Activated CD4-positive, alpha-beta T cell treated with anti-CD3 and anti-CD28 coated beads, Interleukin-2, amount 50 U/mL, for 16 hours (primary cell): ENCODE results near the gene CREB3.
A peak's percentile ranks its signal among the peaks of the same experiment; 100 is the strongest.

Source experiments
- DNase-seq: peaks from one replicate; pipeline ENCODE4 v3.0.0-alpha.2; 2020

CREB3 gene

DNA sequence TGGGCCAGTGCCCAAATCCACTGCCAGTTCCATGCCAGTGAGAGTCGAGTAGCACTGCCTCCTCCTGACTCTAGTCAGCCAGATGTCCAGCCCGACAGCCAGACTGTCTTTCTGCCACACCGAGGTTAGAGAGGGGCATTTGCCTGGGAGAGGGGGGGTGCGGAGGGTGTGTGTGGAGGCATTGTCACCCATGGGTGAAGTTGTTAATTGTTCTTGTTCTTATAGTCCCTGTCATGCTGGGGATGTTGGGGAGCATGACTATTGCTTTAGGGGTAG is 17.7 kb downstream of the CREB3 start:
- no peak for DNase-seq

- DNase-seq = no peak
These were observed 21.0 kb downstream of the CREB3 start for GRCh38 chr9:35753466-35753865.

DNA sequence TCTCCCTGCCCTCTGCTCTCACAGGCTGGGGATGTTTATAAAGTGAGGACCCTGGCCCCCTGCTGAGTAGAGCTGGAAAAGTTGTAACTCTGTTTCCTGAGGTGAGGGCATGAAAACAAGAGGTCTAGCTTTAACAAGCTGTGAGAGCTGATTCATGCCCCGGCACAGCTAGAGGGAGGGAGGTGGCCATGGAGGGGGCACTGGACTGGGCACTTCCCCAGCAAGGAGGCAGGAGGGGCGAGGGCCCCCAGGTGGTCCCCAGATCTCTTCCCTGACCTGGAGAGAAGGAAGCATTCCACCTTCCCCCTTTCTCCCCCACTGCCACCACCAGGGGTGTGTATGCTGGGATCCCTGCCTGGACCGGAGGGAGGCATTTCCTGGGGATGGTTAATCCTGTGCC is 21.8 kb downstream of the CREB3 start, which contains the start of gene MSMP:
Gene MSMP (minus strand): TSS at position 13 of the 400 bp plus-strand sequence. CDS start 147 bp downstream, outside the sequence.
- DNase-seq = no peak

- DNase-seq = no peak
These were observed 22.6 kb downstream of the CREB3 start for GRCh38 chr9:35755071-35755470.

GRCh38 chr9:35756275-35757225 is 24.1 kb downstream of the CREB3 start:
- peak; percentile 82 for DNase-seq

DNA sequence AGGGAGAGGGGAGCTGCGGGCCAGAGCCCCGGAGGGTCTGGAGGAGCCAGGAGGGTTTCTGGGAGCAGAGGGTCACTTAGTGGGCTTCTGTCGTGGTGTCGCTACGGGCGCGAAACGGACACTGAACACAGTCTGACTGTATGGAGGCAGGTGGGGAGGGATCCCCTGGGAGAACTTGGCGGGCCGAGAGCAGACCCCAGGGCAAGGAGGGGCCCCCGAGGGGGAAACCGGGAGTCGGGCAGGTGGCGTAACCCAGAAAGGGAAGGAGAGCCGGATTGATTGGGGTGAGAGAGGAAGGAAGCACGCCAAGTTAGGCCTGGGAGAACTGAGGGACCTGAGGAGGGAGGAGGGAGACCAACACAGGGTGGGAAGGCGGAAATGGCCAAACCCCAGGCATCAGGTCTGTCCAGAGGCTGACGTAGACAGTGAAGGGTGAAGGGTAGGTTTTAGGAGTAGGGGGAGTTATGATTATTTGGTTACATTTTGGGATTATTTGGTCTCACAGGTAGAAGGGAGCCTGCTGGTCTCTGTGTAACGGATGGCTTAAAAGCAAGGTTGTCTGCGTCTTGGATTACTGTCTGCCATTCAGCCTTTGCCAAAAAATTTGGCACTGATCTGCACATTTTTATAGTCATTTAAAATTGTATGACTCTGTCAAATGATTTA is 24.9 kb downstream of the CREB3 start:
- DNase-seq = peak; percentile 47

DNA sequence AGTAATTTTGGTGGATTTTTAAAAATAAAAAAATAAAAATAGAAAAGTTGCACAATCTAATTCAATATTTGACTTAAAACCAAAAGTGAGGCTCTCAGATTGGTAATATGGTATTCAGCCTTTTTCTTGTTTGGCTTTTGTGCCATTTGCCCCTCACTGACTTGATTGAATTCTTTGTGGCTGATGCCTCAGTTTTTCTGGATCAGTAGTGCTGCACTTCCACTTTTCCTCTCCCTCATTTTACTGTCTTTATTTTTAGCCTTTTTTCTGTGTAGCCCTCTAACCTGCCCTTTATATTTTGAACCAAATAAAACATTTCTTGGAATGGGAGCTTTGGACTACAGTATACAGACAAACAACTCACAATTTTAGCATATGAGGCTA is 25.4 kb downstream of the CREB3 start:
- DNase-seq = no peak

DNA sequence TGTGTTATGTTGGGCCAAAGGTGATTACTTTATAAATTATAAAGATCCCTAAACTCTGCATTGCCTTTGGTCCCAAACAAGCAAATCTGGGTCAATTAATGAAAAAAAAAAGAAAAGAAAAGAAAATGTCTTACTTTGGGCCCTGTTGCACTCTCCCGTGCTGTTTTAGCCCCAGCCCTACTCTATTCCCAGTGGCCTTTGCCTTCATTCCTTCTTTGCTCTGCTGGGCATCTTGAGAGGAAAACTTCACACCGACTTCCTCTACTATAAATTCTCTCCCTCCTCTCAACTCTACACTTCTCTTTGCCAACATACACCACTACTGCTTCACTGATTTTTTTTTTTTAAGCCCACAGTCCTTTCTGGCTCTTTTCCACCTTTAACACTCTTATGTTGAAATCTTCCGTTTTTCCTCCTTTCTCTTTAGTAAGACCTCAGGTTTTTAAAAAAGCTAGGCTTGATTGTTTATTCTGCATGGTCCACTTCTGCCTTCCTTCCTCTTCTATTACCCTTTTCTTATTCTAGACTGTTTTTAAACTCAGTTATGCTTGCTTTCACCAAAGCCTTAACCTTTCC is 26.1 kb downstream of the CREB3 start:
- no peak for DNase-seq

DNA sequence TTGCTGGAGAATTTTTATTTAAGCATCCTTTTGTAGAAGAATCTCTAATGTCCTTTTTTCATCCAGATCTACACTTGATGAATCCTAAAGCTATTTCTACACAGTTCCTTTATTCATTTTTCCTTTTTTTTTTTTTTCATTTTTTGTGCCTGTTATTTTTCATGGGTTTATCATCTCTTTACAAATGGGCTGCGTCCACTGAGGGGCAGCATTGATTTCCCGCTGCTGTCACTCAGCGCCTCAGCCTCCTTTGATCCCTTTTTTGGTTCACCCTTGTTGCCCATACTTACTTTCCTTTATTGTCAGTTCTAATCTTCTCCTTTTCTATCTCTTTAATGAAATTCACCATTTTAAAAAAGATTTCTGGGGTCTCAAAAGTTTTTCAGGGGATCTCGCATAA is 27.3 kb downstream of the CREB3 start:
- DNase-seq = no peak

GRCh38 chr9:35760651-35761050 is 28.2 kb downstream of the CREB3 start:
- DNase-seq = no peak

DNA sequence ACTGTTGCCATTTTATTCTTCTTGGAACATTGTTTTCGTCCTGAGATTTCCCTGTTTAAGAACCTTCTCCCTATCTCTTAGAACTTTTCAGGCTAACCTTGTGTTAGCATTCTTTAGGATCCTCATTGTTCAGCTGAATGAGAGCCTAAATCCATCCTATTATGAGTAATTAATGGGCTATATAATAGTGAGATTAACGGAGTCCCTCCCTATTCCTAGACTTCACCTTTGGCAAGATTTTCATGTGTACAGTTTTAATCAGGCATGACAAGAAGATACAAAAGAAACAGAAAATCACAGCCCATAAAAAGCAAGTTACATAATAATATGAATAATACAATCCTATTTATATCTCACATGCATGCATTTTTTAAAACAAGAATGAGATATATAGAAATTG is 30.7 kb downstream of the CREB3 start:
- DNase-seq = no peak

DNA sequence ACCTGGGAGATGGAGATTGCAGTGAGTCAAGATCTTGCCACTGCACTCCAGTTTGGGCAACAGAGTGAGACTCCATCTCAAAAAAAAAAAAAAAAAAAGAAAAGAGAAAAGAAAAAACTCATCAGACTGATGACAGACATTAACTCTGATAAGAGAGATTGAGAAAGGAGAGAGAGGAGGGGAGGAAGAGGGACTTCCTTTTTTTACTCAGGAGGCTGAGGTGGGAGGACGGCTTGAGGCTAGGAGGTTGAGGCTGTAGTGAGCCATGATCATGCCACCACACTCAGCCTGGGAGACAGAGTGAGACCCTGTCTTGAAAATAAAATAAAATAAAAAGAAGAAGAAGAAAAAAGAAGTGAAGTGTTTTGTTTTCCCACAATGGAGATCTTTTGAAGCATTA is 31.3 kb downstream of the CREB3 start:
- DNase-seq = no peak

DNA sequence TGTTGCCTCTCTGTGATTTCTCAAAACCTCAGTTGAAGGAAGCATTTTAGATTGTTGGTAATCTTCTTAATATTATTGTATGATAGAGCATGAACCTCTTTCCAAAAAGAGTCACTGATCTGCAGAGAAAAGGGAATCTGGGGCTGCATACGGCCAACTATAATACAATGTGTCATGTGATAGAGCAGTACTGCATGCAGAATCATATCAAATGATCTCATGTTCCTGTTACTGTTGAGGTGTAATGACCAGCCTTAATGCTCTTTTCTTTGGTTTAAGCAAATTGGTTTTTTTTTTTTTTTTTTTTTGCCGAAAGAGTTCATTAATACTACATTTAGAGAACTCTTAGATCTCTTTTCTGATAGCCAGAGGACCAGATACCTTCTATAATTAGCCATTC is 34.5 kb downstream of the CREB3 start:
- no peak for DNase-seq

- no peak for DNase-seq
These were observed 35.0 kb downstream of the CREB3 start for GRCh38 chr9:35767458-35767857.

DNA sequence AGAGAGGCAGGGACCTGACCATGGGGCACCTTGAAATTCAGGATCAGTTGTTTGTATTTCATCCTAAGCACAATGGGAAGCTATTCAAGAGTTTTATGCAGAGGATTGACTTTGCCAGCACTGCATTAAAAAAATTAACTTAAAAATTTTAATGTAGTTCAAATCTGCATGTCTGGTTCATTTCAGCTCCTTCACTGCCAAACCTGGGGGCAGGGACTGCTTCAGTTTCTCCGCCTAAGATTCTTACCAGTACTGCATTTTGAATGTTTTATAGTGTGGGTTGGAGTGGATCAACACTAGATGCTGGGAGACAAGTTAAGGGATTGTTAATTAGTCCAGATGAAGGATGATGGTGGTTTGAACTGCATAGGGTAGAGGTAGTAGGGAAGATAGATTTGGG is 37.3 kb downstream of the CREB3 start:
- DNase-seq = no peak

GRCh38 chr9:35771075-35771433 is 38.6 kb downstream of the CREB3 start:
- DNase-seq = no peak

DNA sequence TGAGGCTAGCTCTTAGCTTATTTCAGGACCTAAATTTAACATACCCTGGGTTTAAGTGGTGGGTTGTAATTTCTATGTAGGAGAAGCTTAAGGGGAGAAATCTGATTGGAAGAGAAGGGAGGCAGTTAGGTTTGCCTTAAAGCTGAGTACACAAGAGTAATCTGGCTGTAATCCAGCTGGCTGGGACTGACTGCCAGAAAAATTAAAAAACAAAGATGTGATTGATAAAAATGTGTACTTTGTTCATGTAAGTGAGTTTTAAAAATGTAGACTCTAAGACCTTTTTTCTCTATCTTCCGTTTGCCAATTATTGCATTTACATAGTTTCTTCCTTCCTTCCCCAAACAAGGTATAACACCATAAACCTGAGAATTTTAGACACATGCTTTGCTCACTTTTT is 39.1 kb downstream of the CREB3 start:
- no peak for DNase-seq

DNA sequence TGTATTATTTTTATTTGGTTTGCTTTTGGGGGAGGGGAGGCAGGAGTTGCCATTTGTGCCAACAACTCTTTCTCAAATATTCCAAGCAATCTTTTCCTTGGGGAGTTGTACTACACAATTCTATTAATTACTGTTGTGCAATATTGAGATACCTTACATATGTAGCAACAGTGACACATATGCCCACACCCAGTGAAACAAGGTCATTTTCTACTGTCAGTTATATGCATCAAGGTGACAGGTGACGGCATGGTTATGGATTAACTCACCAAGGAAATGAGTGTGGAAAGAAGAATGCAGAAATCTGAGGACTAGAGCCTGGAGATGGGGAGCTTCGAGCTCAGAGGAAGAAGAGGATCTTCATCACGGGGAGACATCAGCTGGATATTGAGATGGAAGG is 39.5 kb downstream of the CREB3 start:
- DNase-seq = no peak

- DNase-seq = no peak
These were observed 42.6 kb downstream of the CREB3 start for GRCh38 chr9:35774907-35775635.

DNA sequence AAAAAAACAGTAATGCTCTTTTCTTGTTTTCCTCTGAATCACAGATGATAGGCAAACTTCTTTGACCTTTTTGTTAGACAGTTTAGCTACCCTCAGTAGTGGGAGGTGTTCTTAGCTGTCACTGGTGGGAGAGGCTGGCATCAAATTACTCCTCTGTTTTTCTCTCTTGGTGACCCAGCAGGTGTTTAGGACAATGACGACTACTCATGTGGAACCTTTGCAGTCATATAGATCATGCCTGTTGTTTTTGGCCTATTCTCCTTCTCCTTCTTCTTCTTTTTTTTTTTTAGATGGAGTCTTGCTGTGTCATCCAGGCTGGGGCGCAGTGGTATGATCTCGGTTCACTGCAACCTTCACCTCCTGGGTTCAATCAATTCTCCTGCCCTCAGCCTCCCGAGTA is 43.6 kb downstream of the CREB3 start:
- no peak for DNase-seq

- no peak for DNase-seq
These were observed 46.0 kb downstream of the CREB3 start for GRCh38 chr9:35778496-35778895.

DNA sequence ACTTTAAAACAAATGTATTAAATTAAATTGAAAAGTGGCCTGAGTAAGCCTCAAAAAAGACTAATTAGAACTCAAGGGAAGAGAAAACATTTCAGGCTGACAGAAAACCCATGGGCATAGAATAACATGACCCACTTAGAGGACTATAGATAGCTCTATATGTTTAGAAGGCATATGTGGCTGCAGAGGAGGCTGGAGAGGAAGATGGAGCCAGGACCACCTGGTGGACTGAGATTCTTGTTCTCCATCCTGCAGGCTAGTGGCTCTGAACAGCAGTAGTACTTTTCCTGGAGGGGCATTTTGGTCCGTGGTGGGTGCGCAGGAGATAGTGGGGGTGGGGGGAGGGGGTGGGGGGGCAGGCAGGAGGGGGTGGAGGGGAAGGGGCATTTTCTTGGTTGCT is 48.6 kb downstream of the CREB3 start:
- no peak for DNase-seq

DNA sequence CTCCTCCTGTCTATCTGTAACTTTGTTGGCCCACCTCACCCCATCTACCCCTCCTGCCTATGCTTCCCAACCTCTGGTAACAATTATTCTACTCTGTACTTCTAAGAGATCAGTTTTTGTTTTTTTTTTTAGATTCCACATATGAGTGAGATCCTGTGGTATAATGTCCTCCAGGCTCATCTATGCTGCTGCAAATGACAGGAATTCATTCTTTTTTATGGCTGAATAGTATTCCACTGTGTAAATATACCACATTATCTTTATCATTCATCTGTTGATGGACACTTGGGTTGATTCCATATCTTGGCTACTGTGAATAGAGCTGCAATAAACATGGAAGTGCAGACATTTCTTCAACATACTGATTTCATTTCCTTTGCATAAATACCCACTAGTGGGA is 51.0 kb downstream of the CREB3 start:
- no peak for DNase-seq
